Mucosa of stomach (tissue), 1 donor: ENCODE measurements around the gene WDR48.

Source experiments
- H3K27me3 ChIP-seq: one replicate; pipeline ENCODE4 v1.7.0; 2013; ENCODE audit warnings: mild to moderate bottlenecking, low read length; ENCODE audit not compliant: control insufficient read depth, insufficient read depth
- H3K36me3 ChIP-seq: one replicate; pipeline ENCODE4 v1.7.0; 2013; ENCODE audit warnings: low read length; ENCODE audit not compliant: control insufficient read depth, insufficient read depth
- H3K4me1 ChIP-seq: one replicate; pipeline ENCODE4 v1.7.0; 2013; ENCODE audit warnings: mild to moderate bottlenecking, low read length; ENCODE audit not compliant: control insufficient read depth, insufficient read depth
- H3K4me3 ChIP-seq: one replicate; pipeline ENCODE4 v1.7.0; 2013; ENCODE audit warnings: low read length
- H3K9ac ChIP-seq: one replicate; pipeline ENCODE4 v1.7.0; 2013; ENCODE audit warnings: mild to moderate bottlenecking, low read length, moderate library complexity
- H3K9me3 ChIP-seq: one replicate; pipeline ENCODE4 v1.7.0; 2013; ENCODE audit warnings: mild to moderate bottlenecking, low read length, moderate library complexity; ENCODE audit not compliant: control insufficient read depth
- donor health status: Pancreatic carcinoma.

WDR48 gene

DNA sequence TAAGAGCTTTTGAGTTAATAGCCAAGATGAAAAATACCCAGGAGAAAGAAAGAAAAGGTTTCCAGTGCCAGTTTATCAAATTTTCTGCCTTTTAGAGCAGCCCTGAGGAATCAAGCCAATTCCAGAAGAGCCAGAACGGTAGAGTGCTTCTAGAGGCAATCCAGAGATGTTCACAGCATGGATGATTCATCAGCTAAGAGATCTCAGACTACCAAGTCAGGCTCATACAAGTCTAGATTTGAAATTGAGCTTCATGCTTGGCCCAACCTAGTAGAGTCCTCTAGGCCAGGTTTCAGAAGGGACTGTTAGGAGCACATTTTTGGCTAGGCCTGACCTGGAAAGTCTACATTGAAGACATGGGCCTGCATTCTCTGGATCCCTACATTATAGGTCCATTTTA is 15.5 kb downstream of the WDR48 start:
- H3K9ac ChIP-seq: no peak overlapping the region
- H3K36me3 ChIP-seq: no peaks in the 10 kb centered on the region
- H3K27me3 ChIP-seq: no peaks in the 10 kb centered on the region
- no peaks in the 10 kb centered on the region for H3K9me3 ChIP-seq
- H3K4me1 ChIP-seq: no peaks in the 10 kb centered on the region
- H3K4me3 ChIP-seq: no peak overlapping the region

DNA sequence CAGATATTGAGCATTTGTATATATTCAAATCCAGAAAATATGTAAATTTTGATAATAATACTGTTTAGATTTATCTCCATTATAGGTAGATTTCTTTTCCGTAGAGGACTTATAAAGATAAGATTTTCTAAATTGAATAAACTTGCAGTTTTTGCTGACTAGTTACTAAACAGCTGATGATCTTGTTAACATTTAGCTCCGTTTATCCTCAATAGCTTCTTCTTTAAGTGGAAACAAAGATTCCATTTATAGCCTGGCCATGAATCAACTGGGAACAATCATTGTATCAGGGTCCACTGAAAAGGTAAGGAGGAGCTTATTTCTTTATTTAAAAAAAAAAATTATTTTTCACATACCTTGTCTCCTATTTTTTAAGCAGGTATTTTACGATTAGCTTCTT is 16.7 kb downstream of the WDR48 start:
- Histone ChIP-seq H3K4me1 (no peaks in the 10 kb centered on the region), H3K4me3 (no peak overlapping the region), H3K36me3 (no peaks in the 10 kb centered on the region), H3K9ac (no peak overlapping the region), H3K27me3 (no peaks in the 10 kb centered on the region), H3K9me3 (no peaks in the 10 kb centered on the region)

DNA sequence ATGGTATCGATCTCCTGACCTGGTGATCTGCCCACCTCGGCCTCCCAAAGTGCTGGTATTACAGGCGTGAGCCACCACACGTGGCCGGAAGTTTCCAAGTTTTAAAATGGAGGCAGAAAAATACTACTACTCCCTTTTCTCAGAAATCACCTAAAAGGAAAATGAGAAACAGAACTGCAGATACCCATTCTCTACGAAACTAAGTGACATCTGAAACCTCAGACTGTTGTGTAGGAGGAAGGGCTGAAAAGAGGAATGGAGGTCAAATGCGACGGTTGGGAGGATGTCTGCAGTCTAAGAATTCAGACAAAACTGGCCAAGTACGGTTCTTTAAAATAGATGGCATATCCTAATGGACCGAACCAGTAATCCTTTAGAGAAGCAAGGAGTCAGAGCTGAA is 24.1 kb downstream of the WDR48 start:
- H3K9ac ChIP-seq: no peak overlapping the region
- H3K4me3 ChIP-seq: no peak overlapping the region
- no peaks in the 10 kb centered on the region for H3K4me1 ChIP-seq
- H3K36me3 ChIP-seq: peaks cover 11% of the 10 kb centered on the region
- no peaks in the 10 kb centered on the region for H3K9me3 ChIP-seq
- H3K27me3 ChIP-seq: no peaks in the 10 kb centered on the region

DNA sequence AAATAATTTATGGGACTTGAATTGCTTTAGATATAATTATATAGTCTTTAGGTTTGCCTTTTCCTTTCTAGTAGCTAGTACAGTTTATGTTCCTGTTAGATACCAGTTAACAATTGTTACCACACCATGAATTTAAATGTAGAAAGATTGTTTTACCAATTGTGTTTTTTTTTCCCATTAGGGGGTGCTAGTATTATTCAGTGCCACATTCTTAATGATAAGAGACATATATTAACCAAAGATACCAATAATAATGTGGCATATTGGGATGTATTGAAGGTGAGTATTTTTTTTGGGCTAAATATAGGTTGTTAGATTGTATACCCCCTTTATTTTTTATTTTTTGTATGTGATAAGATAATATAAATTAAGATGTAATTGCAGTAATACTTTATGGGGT is 27.7 kb downstream of the WDR48 start:
- Histone ChIP-seq H3K36me3 (peaks cover 11% of the 10 kb centered on the region), H3K9ac (no peak overlapping the region), H3K4me1 (no peaks in the 10 kb centered on the region), H3K4me3 (no peak overlapping the region), H3K27me3 (no peaks in the 10 kb centered on the region), H3K9me3 (no peaks in the 10 kb centered on the region)

DNA sequence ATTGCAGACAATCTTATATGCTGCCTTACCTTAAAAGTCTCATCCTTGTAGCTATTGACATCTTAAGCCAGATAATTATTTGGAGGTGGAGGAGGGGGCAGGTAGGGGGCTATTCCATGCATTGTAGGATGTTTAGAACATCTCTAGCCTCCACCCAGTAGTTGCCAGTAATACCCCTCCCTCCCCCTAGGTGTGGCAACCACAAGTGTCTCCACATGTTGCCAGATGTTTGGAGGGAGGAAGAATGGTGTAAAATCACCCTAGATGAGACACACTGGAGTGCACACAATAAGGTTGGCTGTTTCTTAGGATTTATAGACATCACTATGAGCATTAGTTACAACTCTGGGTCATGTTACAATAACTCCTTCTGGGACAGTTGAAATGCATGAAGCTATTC is 28.2 kb downstream of the WDR48 start:
- Histone ChIP-seq H3K36me3 (peaks cover 10% of the 10 kb centered on the region), H3K9me3 (no peaks in the 10 kb centered on the region), H3K27me3 (no peaks in the 10 kb centered on the region), H3K4me3 (no peak overlapping the region), H3K9ac (no peak overlapping the region), H3K4me1 (no peaks in the 10 kb centered on the region)

DNA sequence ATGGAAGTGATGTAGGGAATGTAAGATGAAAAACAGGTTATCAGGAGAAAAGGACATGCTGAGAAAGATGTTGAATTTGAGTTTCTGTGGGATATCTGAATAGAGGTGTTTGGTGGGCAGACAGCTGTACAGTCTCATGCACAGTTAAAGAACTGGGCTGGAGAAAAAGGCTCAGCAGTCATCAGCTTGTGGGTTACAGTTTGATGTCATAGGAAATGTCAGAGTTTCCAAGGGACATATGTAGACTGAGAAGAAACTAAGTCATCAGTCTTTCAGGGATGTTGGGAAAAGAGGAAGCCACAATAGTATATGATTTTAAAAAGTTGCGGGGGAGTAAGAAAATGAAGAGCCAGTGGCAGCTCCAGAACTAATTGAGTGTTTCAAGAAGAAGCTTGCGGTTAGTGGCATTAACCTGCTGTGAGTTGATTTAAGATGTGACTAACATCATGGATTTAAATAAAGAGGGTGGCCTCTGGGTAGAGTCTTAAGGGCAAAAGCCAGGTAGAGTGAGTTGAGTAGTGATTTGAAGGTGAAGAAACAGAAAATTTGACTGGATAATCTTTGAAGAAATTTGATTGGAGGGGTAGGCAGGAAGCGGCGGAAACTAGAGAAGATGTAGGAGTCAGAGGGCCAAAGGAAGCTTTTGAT is 31.0 kb downstream of the WDR48 start:
- Histone ChIP-seq H3K27me3 (no peaks in the 10 kb centered on the region), H3K4me3 (no peak overlapping the region), H3K9ac (no peak overlapping the region), H3K36me3 (no peaks in the 10 kb centered on the region), H3K9me3 (no peaks in the 10 kb centered on the region), H3K4me1 (no peaks in the 10 kb centered on the region)

DNA sequence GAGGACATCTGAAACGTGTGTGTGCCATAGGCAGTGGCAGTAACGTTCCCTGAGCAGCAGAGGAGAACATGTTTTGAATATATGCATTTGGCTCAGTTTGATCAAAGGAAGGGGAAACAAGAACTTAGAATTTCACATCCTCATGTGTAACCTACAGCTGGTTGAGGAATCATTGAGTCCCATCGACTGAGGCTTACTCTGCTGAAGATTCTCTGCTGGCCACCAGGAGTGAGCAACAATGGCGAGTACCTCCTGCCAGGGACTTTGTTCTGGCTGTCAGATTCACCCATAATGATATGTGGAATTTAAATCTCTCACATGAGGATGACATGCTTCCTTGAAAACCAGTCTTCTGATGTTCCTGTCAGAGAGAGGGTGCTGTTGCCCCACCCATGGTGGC is 34.3 kb downstream of the WDR48 start:
- Histone ChIP-seq H3K4me1 (no peaks in the 10 kb centered on the region), H3K36me3 (no peaks in the 10 kb centered on the region), H3K9ac (no peak overlapping the region), H3K9me3 (no peaks in the 10 kb centered on the region), H3K27me3 (no peaks in the 10 kb centered on the region), H3K4me3 (no peak overlapping the region)

DNA sequence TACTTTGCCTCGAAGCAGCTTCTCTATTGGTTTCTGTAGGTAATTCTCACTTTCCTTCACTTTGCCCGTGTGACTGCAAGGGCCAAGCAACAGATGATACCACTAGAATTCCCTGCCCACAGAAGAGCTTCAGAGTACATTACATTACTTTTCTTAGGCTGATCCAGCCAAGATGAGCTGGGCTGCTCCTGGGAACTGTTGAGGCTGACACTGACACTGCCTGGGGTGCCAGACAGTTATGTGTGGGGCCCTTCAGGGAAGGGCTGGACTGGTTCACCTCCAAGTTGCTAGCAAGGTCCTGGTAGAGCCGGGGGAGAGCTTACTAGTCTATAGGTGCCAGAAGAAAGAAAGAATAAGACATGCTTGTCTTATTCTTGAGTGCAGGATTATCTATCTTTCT is 36.6 kb downstream of the WDR48 start:
- Histone ChIP-seq H3K4me3 (no peak overlapping the region), H3K9ac (no peak overlapping the region), H3K36me3 (no peaks in the 10 kb centered on the region), H3K27me3 (no peaks in the 10 kb centered on the region), H3K4me1 (no peaks in the 10 kb centered on the region), H3K9me3 (no peaks in the 10 kb centered on the region)

DNA sequence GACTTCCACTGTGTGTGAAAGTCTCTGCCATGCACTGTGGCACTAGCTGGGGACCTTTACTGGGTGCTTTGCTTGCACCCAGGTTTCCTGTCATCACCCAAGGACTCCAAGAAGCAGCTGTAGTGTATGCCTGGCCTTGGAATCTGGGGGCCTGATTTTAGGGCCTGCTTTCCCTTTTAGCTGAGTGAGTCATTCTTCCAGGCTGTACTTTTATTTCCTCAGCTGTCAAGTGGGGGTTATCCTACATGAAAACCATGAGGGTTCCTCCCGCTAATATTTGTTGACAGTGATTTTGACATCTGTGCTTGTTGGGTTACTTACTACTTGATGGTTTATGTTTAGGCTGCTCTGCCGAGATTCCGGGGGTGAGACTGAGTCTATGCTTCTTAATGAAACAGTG is 37.1 kb downstream of the WDR48 start:
- no peaks in the 10 kb centered on the region for H3K36me3 ChIP-seq
- no peak overlapping the region for H3K9ac ChIP-seq
- no peaks in the 10 kb centered on the region for H3K27me3 ChIP-seq
- H3K9me3 ChIP-seq: no peaks in the 10 kb centered on the region
- H3K4me1 ChIP-seq: no peaks in the 10 kb centered on the region
- no peak overlapping the region for H3K4me3 ChIP-seq

DNA sequence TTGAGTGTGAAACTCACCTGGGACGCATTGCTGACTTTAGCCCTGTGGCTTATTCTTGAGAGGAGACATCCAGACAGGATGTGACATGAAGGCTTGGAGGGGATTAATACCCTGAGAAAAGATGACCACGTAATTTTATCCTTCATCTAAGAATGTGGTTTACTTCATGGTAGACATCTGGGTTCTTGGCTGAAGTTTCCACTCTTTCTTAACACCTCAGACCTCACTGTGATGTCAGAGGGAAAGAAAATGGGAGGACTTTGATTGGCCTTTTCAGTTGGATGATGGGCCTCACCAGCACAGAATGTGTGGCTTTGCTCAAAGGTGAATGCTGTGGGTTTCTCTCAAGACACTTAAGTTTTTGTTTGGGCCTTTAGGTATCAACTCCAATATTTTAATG is 39.1 kb downstream of the WDR48 start:
- Histone ChIP-seq H3K4me1 (no peaks in the 10 kb centered on the region), H3K4me3 (no peak overlapping the region), H3K9me3 (no peaks in the 10 kb centered on the region), H3K27me3 (no peaks in the 10 kb centered on the region), H3K9ac (no peak overlapping the region), H3K36me3 (peaks cover 7% of the 10 kb centered on the region)

DNA sequence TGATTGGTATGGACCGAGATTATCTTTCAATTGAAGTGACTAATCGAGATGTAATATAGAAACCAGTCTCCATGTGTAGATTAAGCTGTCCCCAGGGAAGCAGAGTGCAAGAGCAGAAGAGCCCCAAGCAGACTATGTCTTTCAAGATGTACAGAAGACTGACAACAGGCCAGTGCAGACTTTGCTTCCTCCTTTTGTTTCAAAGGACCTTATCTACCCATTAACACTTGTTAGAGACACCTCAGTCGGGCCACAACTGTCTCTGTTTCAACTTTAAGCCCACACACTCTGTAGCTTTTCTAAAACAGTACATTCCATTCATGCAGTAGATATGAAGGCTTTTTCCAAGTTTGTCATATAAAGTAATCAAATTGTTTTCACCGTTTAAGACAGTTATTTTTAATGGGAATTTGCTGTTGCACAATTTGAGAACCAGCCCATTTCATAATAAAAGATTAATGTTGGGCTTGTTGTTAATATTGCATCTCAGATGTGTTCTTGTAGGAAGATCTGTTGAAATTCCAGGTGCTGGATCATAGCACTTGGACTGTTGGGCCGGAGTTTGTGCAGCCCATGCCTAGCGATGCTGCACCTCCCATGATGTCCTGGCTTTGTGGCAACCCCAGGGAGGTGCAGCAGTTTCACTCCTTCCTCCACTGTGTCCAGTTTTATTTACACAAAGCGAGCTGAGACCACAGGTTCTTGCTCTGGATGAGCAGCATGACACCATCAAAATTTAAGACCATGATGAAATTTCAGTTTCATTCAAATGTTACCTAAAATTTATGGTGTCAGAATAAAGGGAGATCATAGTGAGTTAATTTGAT is 43.2 kb downstream of the WDR48 start:
- Histone ChIP-seq H3K27me3 (no peaks in the 10 kb centered on the region), H3K36me3 (peaks cover 41% of the 10 kb centered on the region), H3K4me1 (no peaks in the 10 kb centered on the region), H3K4me3 (no peak overlapping the region), H3K9ac (no peak overlapping the region), H3K9me3 (no peaks in the 10 kb centered on the region)

DNA sequence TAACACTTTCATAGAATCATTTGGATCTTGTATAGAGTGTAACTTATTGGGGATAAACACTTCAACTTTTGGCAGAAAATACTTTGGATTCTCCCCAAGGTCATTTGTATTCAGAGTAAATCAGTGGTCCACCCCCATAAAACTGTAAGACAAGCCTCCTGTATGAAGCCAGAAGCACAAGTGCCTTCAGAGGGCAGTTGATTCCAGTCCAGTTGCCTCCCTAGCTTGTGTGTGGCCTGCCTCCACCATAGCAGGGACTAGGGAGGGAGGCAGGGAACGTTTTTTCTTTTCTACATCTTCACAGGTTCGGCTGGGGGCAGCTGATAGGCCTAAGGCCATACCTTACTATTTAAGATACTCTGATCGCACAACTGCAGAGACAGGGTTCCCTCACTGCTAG is 44.0 kb downstream of the WDR48 start:
- H3K4me3 ChIP-seq: no peak overlapping the region
- peaks cover 47% of the 10 kb centered on the region for H3K36me3 ChIP-seq
- no peaks in the 10 kb centered on the region for H3K27me3 ChIP-seq
- no peaks in the 10 kb centered on the region for H3K9me3 ChIP-seq
- H3K9ac ChIP-seq: no peak overlapping the region
- no peaks in the 10 kb centered on the region for H3K4me1 ChIP-seq
